SK-N-SH treated with all-trans-retinoic acid at 6 μM for 48 hours (cell line): Measurements from ENCODE around the gene ATL1.
A peak's percentile ranks its signal among the peaks of the same experiment; 100 is the strongest.
"Not testable (repeated sequence)": the region's sequence is repeated elsewhere in the genome, so short reads cannot be mapped to it uniquely, and the experiment has no call there.

Experiments used
- ATAC-seq: fragments of 200-7000 bp; cut with Tn5 transposase; 3 replicates; pipeline ENCODE4 v1.9.1; 2020; ENCODE audit warnings: mild to moderate bottlenecking, moderate library complexity
- ARNTL ChIP-seq: fragments of 450-650 bp; formaldehyde crosslinking; IDR thresholded peaks from 2 replicates; pipeline ENCODE4 v1.5.0; 2020; ENCODE audit warnings: low read depth, mild to moderate bottlenecking, moderate library complexity, borderline replicate concordance
- CSDC2 ChIP-seq: fragments of 250-450 bp; sonication (Bioruptor Pico); IDR thresholded peaks from 2 replicates; pipeline ENCODE4 v1.5.0; 2020; ENCODE audit warnings: mild to moderate bottlenecking, moderate library complexity
- ESRRG ChIP-seq: fragments of 250-450 bp; sonication (Bioruptor Pico); IDR thresholded peaks from 2 replicates; pipeline ENCODE4 v1.6.1; 2021; ENCODE audit warnings: mild to moderate bottlenecking
- GLIS3 ChIP-seq: fragments of 250-450 bp; sonication (Bioruptor Pico); IDR thresholded peaks from 2 replicates; pipeline ENCODE4 v1.5.0; 2020; ENCODE audit warnings: mild to moderate bottlenecking, moderate library complexity
- OSR1 ChIP-seq: fragments of 250-450 bp; sonication (Bioruptor Pico); IDR thresholded peaks from 2 replicates; pipeline ENCODE4 v1.8.0; 2022; ENCODE audit warnings: moderate library complexity, mild to moderate bottlenecking, inconsistent platforms
- PPARA ChIP-seq: fragments of 250-450 bp; sonication (Bioruptor Pico); IDR thresholded peaks from 2 replicates; pipeline ENCODE4 v1.5.0; 2020; ENCODE audit warnings: mild to moderate bottlenecking, borderline replicate concordance
- RARB ChIP-seq: fragments of 250-450 bp; sonication (Bioruptor Pico); IDR thresholded peaks from 2 replicates; pipeline ENCODE4 v1.8.0; 2021; ENCODE audit warnings: mild to moderate bottlenecking, moderate library complexity
- SNAI2 ChIP-seq: fragments of 250-450 bp; sonication (Bioruptor Pico); IDR thresholded peaks from 2 replicates; pipeline ENCODE4 v1.5.0; 2020; ENCODE audit warnings: mild to moderate bottlenecking, moderate library complexity
- TOX ChIP-seq: fragments of 250-450 bp; sonication (Bioruptor Pico); IDR thresholded peaks from 2 replicates; pipeline ENCODE4 v1.8.0; 2021; ENCODE audit warnings: mild to moderate bottlenecking, moderate library complexity, borderline replicate concordance
- ZC3H10 ChIP-seq: fragments of 250-450 bp; sonication (Bioruptor Pico); IDR thresholded peaks from 2 replicates; pipeline ENCODE4 v1.5.1; 2021; ENCODE audit warnings: mild to moderate bottlenecking, moderate library complexity
- ZFP30 ChIP-seq: fragments of 450-650 bp; formaldehyde crosslinking; IDR thresholded peaks from 2 replicates; pipeline ENCODE4 v1.5.0; 2022; ENCODE audit warnings: mild to moderate bottlenecking, moderate library complexity
- ZNF565 ChIP-seq: fragments of 450-650 bp; formaldehyde crosslinking; conservative IDR thresholded peaks from 2 replicates; pipeline ENCODE4 v1.5.0; 2020; ENCODE audit warnings: low read depth, mild to moderate bottlenecking, moderate library complexity
- ZNF8 ChIP-seq: fragments of 450-650 bp; formaldehyde crosslinking; IDR thresholded peaks from 2 replicates; pipeline ENCODE4 v1.5.0; 2020; ENCODE audit warnings: mild to moderate bottlenecking, moderate library complexity
- TF ChIP-seq, protein P1 (sequence below): fragments of 250-450 bp; sonication (Bioruptor Pico); IDR thresholded peaks from 2 replicates; pipeline ENCODE4 v1.8.0; 2020; ENCODE audit warnings: mild to moderate bottlenecking, moderate library complexity, borderline replicate concordance
- TF ChIP-seq, protein P2 (sequence below): fragments of 250-450 bp; sonication (Bioruptor Pico); IDR thresholded peaks from 2 replicates; pipeline ENCODE4 v1.5.0; 2020; ENCODE audit warnings: mild to moderate bottlenecking, moderate library complexity
- TF ChIP-seq, protein P3 (sequence below): fragments of 250-450 bp; sonication (Bioruptor Pico); IDR thresholded peaks from 2 replicates; pipeline ENCODE4 v1.8.0; 2021; ENCODE audit warnings: low read depth, mild to moderate bottlenecking, moderate library complexity, borderline replicate concordance
- TF ChIP-seq, protein P4 (sequence below): fragments of 250-450 bp; sonication (Bioruptor Pico); IDR thresholded peaks from 2 replicates; pipeline ENCODE4 v1.5.1; 2021; ENCODE audit warnings: mild to moderate bottlenecking, moderate library complexity

ATL1 gene

DNA sequence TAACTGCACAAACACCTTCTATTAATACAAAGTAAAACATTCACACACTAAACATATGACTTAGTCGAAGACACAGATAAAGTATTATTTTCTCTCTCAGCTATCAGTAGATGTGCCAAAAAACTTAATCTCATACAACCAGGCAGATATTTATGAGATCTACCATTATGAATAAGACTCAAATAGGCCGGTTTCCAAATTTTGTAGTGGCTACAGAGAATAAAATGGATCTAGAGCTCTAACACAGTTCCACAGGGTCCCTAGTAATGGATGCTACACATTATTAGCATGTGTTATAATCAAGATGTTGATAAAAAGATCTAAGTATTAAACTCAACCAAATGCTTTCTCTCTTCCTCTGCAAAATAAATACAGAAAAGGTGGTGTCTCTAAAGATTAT is 97.8 kb downstream of the ATL1 start (continued):
- TF ChIP-seq ZNF8 (CRISPR knock-in tag) (no peak), CSDC2 (CRISPR knock-in tag) (no peak), ZC3H10 (CRISPR knock-in tag) (no peak), ARNTL (CRISPR knock-in tag) (no peak)

DNA sequence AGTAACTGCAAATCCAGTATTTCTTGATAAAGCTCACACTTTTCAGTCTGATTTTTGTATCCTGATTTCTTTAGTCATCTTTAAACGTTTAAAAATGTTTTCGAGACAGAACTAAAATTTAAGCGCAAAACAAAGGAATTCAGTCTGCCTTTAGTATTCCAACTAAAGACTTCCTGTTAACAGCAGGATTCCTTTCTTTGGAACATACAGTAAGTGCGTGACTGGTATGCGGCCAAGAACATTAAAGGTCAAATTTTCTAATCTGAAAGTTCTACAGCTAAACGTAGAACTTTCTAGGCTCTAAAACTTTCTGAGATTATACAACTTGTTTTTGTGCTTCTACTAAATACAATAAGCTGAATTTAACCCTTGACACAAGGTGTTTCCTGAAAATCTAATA is 98.3 kb downstream of the ATL1 start:
- ATAC-seq, result peak; percentile 35; the same call in 1 of the 3 replicates
- TF ChIP-seq PPARA (CRISPR knock-in tag) (no peak), ZNF565 (CRISPR knock-in tag) (no peak), CSDC2 (CRISPR knock-in tag) (no peak), GLIS3 (CRISPR knock-in tag) (no peak), ARNTL (CRISPR knock-in tag) (no peak), SNAI2 (no peak), RARB (no peak), TOX (CRISPR knock-in tag) (no peak)
- TF ChIP-seq, protein P1, sequence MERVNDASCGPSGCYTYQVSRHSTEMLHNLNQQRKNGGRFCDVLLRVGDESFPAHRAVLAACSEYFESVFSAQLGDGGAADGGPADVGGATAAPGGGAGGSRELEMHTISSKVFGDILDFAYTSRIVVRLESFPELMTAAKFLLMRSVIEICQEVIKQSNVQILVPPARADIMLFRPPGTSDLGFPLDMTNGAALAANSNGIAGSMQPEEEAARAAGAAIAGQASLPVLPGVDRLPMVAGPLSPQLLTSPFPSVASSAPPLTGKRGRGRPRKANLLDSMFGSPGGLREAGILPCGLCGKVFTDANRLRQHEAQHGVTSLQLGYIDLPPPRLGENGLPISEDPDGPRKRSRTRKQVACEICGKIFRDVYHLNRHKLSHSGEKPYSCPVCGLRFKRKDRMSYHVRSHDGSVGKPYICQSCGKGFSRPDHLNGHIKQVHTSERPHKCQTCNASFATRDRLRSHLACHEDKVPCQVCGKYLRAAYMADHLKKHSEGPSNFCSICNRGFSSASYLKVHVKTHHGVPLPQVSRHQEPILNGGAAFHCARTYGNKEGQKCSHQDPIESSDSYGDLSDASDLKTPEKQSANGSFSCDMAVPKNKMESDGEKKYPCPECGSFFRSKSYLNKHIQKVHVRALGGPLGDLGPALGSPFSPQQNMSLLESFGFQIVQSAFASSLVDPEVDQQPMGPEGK (CRISPR knock-in tag), result no peak
- TF ChIP-seq, protein P2, sequence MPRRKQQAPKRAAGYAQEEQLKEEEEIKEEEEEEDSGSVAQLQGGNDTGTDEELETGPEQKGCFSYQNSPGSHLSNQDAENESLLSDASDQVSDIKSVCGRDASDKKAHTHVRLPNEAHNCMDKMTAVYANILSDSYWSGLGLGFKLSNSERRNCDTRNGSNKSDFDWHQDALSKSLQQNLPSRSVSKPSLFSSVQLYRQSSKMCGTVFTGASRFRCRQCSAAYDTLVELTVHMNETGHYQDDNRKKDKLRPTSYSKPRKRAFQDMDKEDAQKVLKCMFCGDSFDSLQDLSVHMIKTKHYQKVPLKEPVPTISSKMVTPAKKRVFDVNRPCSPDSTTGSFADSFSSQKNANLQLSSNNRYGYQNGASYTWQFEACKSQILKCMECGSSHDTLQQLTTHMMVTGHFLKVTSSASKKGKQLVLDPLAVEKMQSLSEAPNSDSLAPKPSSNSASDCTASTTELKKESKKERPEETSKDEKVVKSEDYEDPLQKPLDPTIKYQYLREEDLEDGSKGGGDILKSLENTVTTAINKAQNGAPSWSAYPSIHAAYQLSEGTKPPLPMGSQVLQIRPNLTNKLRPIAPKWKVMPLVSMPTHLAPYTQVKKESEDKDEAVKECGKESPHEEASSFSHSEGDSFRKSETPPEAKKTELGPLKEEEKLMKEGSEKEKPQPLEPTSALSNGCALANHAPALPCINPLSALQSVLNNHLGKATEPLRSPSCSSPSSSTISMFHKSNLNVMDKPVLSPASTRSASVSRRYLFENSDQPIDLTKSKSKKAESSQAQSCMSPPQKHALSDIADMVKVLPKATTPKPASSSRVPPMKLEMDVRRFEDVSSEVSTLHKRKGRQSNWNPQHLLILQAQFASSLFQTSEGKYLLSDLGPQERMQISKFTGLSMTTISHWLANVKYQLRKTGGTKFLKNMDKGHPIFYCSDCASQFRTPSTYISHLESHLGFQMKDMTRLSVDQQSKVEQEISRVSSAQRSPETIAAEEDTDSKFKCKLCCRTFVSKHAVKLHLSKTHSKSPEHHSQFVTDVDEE (CRISPR knock-in tag), result no peak
- TF ChIP-seq, protein P3, sequence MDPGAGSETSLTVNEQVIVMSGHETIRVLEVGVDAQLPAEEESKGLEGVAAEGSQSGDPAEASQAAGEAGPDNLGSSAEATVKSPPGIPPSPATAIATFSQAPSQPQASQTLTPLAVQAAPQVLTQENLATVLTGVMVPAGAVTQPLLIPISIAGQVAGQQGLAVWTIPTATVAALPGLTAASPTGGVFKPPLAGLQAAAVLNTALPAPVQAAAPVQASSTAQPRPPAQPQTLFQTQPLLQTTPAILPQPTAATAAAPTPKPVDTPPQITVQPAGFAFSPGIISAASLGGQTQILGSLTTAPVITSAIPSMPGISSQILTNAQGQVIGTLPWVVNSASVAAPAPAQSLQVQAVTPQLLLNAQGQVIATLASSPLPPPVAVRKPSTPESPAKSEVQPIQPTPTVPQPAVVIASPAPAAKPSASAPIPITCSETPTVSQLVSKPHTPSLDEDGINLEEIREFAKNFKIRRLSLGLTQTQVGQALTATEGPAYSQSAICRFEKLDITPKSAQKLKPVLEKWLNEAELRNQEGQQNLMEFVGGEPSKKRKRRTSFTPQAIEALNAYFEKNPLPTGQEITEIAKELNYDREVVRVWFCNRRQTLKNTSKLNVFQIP (CRISPR knock-in tag), result no peak
- TF ChIP-seq, protein P4, sequence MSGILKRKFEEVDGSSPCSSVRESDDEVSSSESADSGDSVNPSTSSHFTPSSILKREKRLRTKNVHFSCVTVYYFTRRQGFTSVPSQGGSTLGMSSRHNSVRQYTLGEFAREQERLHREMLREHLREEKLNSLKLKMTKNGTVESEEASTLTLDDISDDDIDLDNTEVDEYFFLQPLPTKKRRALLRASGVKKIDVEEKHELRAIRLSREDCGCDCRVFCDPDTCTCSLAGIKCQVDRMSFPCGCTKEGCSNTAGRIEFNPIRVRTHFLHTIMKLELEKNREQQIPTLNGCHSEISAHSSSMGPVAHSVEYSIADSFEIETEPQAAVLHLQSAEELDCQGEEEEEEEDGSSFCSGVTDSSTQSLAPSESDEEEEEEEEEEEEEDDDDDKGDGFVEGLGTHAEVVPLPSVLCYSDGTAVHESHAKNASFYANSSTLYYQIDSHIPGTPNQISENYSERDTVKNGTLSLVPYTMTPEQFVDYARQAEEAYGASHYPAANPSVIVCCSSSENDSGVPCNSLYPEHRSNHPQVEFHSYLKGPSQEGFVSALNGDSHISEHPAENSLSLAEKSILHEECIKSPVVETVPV, result no peak

DNA sequence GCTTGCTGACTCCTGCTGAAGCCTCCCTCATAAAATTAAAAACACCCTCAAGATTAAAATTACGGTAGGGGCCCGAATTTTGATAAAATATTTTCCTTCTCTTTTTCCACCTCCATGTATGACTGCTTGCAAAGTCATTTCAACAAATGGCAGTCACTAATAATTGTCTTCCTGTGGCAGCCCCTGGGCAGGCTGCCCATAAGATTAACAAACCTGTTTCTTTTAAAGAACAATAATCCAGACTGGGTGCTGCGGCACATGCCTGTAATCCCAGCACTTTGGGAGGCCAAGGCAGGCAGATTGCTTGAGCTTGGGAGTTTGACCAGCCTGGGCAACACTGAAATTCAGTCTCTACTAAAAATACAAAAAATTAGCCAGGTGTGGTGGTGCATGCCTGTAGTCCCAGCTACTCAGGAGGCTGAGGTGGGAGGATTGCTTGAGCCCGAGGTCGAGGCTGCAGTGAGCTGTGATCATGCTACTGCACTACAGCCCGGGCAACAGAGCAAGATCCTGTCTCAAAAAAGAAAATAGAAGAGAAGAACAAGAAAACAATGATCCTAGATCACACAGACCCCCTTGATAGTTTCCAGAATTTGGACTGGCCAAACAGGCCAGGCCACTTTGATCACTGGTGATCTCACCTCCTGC is 99.5 kb downstream of the ATL1 start:
- TF ChIP-seq ZFP30 (CRISPR knock-in tag) (no peak), ESRRG (CRISPR knock-in tag) (no peak), CSDC2 (CRISPR knock-in tag) (no peak), RARB (no peak), PPARA (CRISPR knock-in tag) (no peak), ARNTL (CRISPR knock-in tag) (no peak), ZNF8 (CRISPR knock-in tag) (no peak), SNAI2 (no peak), OSR1 (CRISPR knock-in tag) (no peak), ZC3H10 (CRISPR knock-in tag) (no peak), GLIS3 (CRISPR knock-in tag) (no peak), ZNF565 (CRISPR knock-in tag) (no peak)
- TF ChIP-seq, protein P2 (CRISPR knock-in tag), result no peak
- ATAC-seq, result no peak

DNA sequence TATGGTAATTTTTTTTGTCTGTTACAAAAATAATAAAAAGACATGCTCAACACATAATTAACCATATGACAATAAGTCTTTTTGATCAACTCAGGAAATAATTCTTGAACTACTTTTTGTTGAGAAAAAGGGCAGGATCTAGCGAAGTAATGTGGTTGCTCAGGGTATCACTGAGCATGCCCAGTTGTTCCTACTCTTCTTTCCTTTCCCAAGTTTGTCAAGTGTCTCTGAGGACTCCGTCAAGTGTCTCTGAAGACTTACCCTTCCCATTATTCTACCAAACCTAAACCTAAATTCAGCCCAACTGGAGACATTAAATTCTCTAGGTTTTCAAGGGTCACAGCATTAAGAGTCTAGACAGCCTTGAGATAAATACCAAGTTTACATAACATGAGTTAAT is 104.6 kb downstream of the ATL1 start:
- ATAC-seq, result not testable (repeated sequence)

DNA sequence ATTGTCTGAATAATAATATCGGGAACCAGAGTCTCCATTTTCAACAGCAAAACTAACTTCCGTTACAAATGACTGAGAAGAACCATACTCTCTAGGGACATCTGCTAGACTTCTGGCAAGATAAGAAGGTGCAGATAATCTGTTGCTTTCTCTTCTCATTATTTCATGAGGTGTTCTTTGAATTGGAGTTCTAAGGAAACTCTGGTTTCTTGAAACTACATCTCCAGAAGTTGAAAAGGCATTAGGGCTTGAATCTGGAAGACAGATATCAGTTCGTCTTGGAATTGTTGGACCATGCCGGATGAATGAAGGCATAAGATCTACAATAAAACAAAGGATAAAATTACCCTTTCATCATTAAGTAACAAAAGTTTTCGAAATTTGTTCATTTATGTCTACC is 105.4 kb downstream of the ATL1 start:
- not testable (repeated sequence) for ATAC-seq
